Glutamatergic neuron (in vitro differentiated cells): Measurements from ENCODE around the gene DYNC1H1. TPM values are rescaled to one million over a fixed set of nuclear protein-coding genes. Genes with fewer than 3 reads are reported as not detected.
A peak's percentile ranks its signal among the peaks of the same experiment; 100 is the strongest.

Experiments used
- DNase-seq: peaks from one replicate; pipeline ENCODE4 v3.0.0; 2022
- H3K27ac Mint-ChIP-seq: one replicate; pipeline ENCODE4 v1.8.0; 2020; ENCODE audit warnings: mild to moderate bottlenecking, mixed read lengths, inconsistent platforms; ENCODE audit not compliant: unreplicated experiment
- H3K27me3 Mint-ChIP-seq: one replicate; pipeline ENCODE4 v1.8.0; 2020; ENCODE audit warnings: mild to moderate bottlenecking, moderate library complexity, mixed read lengths, inconsistent platforms; ENCODE audit not compliant: unreplicated experiment
- H3K36me3 Mint-ChIP-seq: one replicate; pipeline ENCODE4 v1.8.0; 2020; ENCODE audit warnings: mild to moderate bottlenecking, mixed read lengths, inconsistent platforms; ENCODE audit not compliant: unreplicated experiment
- H3K4me1 Mint-ChIP-seq: one replicate; pipeline ENCODE4 v1.8.0; 2020; ENCODE audit warnings: mild to moderate bottlenecking, low read depth, mixed read lengths, inconsistent platforms; ENCODE audit not compliant: unreplicated experiment
- H3K4me3 Mint-ChIP-seq: one replicate; pipeline ENCODE4 v1.8.0; 2020; ENCODE audit warnings: mild to moderate bottlenecking, mixed read lengths, inconsistent platforms; ENCODE audit not compliant: unreplicated experiment
- H3K9me3 Mint-ChIP-seq: one replicate; pipeline ENCODE4 v1.8.0; 2020; ENCODE audit warnings: mild to moderate bottlenecking, moderate library complexity, mixed read lengths, inconsistent platforms; ENCODE audit not compliant: unreplicated experiment
- CTCF ChIP-seq: fragments of 200-600 bp; sonication (generic); IDR thresholded peaks from one replicate; pipeline ENCODE4 v1.5.0; 2021; ENCODE audit not compliant: partially characterized antibody, unreplicated experiment
- total RNA-seq: library from RNA; stranded (reverse); fragmentation: NEBNext Ultra II Directional; extraction: Animal tissue kit (Norgen Biotek cat#: 25700); gene quantifications from one replicate; pipeline ENCODE4 v1.2.1, GENCODE V29; 2021; ENCODE audit not compliant: unreplicated experiment

DYNC1H1 gene
- total RNA-seq, 1 donor from 2014 or later, result 2,051 TPM

DNA sequence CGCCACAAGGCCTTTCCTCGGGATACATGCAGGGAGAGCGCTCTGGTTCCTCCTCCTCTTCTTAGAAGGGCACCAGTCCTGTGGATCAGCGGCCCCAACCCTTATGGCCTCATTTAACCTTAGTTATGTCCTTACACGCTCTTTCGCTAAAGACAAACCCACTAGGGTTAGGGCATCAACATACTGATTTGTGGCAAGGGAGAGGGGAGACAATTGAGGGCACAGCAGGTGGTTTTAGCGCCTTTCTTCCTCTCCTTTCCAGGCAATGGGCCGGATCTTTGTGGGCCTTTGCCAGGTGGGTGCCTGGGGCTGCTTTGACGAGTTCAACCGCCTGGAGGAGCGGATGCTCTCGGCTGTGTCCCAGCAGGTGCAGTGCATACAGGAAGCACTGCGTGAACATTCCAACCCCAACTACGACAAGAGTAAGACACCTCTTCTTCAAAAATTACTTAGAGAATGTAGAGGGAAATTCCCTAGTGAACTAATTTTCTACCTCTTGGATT lies 43.6 kb downstream of the DYNC1H1 start:
- Mint-ChIP-seq H3K27ac (peak overlapping the region; percentile 97), H3K27me3 (peaks cover 26% of the 10 kb centered on the region)
- no peak for DNase-seq

GRCh38 chr14:102008891-102009290 lies 44.5 kb downstream of the DYNC1H1 start:
- peak overlapping the region; percentile 80 for H3K4me3 Mint-ChIP-seq
- DNase-seq, result peak; percentile 79
- H3K27me3 Mint-ChIP-seq, result peaks cover 31% of the 10 kb centered on the region
- H3K36me3 Mint-ChIP-seq, result peaks cover 28% of the 10 kb centered on the region
- H3K4me1 Mint-ChIP-seq, result peaks cover 34% of the 10 kb centered on the region
- H3K9me3 Mint-ChIP-seq, result peaks cover 29% of the 10 kb centered on the region
- TF ChIP-seq CTCF, result no peak
- peak overlapping the region; percentile 97 for H3K27ac Mint-ChIP-seq

More for the DNA sequence above, 43.6 kb downstream of the DYNC1H1 start:
- Mint-ChIP-seq H3K4me1 (peaks cover 34% of the 10 kb centered on the region), H3K36me3 (peaks cover 28% of the 10 kb centered on the region), H3K4me3 (peak overlapping the region; percentile 38), H3K9me3 (peaks cover 23% of the 10 kb centered on the region)
- no peak for TF ChIP-seq CTCF

- no peak for TF ChIP-seq CTCF
- H3K4me1 Mint-ChIP-seq, result peaks cover 34% of the 10 kb centered on the region
- peak overlapping the region; percentile 67 for H3K27ac Mint-ChIP-seq
- peaks cover 34% of the 10 kb centered on the region for H3K27me3 Mint-ChIP-seq
- H3K36me3 Mint-ChIP-seq, result peaks cover 32% of the 10 kb centered on the region
- no peak for DNase-seq
- H3K9me3 Mint-ChIP-seq, result peaks cover 32% of the 10 kb centered on the region
- no peak overlapping the region for H3K4me3 Mint-ChIP-seq
These were observed 47.3 kb downstream of the DYNC1H1 start for GRCh38 chr14:102011631-102012030.

DNA sequence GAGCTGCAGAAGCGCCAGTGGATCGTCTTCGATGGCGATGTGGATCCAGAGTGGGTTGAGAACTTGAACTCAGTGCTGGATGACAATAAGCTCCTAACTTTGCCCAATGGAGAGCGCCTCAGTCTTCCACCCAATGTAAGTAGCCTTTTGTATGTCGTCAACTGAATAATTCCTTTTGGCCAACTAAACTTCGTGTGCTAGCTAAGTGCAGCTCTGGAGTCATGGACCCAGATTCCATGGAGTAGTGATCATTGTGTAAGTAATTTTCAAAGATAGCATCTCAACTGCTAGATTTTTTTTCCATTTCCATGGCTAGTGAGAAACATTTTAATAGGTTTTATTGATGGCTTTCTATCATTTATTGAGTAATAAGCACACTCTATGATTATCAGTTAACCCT lies 48.0 kb downstream of the DYNC1H1 start:
- H3K9me3 Mint-ChIP-seq, result peaks cover 30% of the 10 kb centered on the region
- no peak for DNase-seq
- H3K4me1 Mint-ChIP-seq, result peaks cover 29% of the 10 kb centered on the region
- no peak overlapping the region for H3K27ac Mint-ChIP-seq
- no peak for TF ChIP-seq CTCF
- peaks cover 27% of the 10 kb centered on the region for H3K36me3 Mint-ChIP-seq
- no peak overlapping the region for H3K4me3 Mint-ChIP-seq
- peaks cover 33% of the 10 kb centered on the region for H3K27me3 Mint-ChIP-seq

DNA sequence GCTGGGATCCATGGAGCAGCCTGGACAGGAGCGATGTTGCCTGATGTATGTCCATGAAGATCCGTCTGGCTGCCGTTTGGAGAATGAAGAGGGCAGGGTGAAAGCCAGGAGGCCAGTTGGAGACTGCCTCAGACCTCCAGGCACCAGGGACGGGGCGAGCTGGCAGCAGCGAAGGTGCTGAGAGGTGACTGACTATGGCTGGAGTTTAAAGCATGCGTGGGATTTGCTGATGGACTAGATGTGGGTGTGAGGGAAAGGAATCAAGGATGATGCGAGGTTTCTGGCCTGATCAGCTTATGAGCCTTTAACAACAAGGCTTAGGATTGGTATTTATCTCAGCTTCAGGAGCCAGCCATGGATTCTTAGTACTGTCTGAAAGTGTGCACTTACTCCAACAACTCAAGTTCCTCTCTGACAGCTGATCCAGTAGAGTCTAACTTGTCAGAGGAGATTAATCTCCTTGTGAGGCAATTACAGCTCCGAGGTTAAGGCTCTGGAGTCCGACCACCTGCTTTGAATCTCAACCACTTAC lies 49.4 kb downstream of the DYNC1H1 start:
- peaks cover 18% of the 10 kb centered on the region for H3K4me1 Mint-ChIP-seq
- peaks cover 25% of the 10 kb centered on the region for H3K36me3 Mint-ChIP-seq
- DNase-seq, result no peak
- H3K27ac Mint-ChIP-seq, result peak overlapping the region; percentile 35
- peaks cover 23% of the 10 kb centered on the region for H3K27me3 Mint-ChIP-seq
- no peak overlapping the region for H3K4me3 Mint-ChIP-seq
- no peak for TF ChIP-seq CTCF
- H3K9me3 Mint-ChIP-seq, result peaks cover 28% of the 10 kb centered on the region
